Measurements from ENCODE around the gene EGFL7. TPM values are rescaled to one million over a fixed set of nuclear protein-coding genes. Genes with fewer than 3 reads are reported as not detected.

EGFL7 gene
- total and polyA plus RNA-seq, 10 of the 15 experiments (the other 5 are each of a cell fraction or from before 2014, with no cell fraction given) = 0.06 to 0.46 (median 0.19) TPM; not detected in 5

GRCh38 chr9:136720898-136721338 is 58.2 kb downstream of the EGFL7 start:
- in situ Hi-C loops (cut with MboI) = no loop called here
- H3K79me2 ChIP-seq (ENCODE audit: control insufficient read depth, insufficient read depth, low read length) = peaks cover 7% of the 10 kb centered on the region
- 73% methylated on average over 8 of the region's 11 CpGs for WGBS (ENCODE audit: insufficient coverage, insufficient replicate concordance, low lambda C conversion rate, missing lambda C conversion rate)
- ATAC-seq (no peak), FAIRE-seq (no peak), DNase-seq (ENCODE audit: low read depth, low spot score) (no peak)
- no peak for TF ChIP-seq ESRRA (IDR thresholded peaks at IDR 0.05; ENCODE audit: low read length)
- no peak for TF ChIP-seq ZBTB40 (IDR thresholded peaks at IDR 0.05; ENCODE audit: borderline replicate concordance)
- TF ChIP-seq E2F4 (IDR thresholded peaks at IDR 0.05; ENCODE audit: low read depth, low read length) = no peak
- no peak for TF ChIP-seq SUPT20H (IDR thresholded peaks at IDR 0.05; ENCODE audit: borderline replicate concordance, control insufficient read depth, low read depth, low read length)
- TF ChIP-seq PML (IDR thresholded peaks at IDR 0.05; ENCODE audit: low read length) = no peak
- TF ChIP-seq POU2F2 (IDR thresholded peaks at IDR 0.05; ENCODE audit: borderline replicate concordance, low read depth, low read length) = no peak
- no peak for TF ChIP-seq TARDBP (IDR thresholded peaks at IDR 0.05; ENCODE audit: borderline replicate concordance)
- no peak for TF ChIP-seq BHLHE40 (IDR thresholded peaks at IDR 0.05; ENCODE audit: borderline replicate concordance in 1 of 2, low read depth in 2 of 2, low read length in 1 of 2)
- TF ChIP-seq SMARCA5 (IDR thresholded peaks at IDR 0.05) = no peak
- TF ChIP-seq NBN (IDR thresholded peaks at IDR 0.05) = no peak
- TF ChIP-seq MEF2A (IDR thresholded peaks at IDR 0.05; ENCODE audit: insufficient read depth, low read depth, low read length) = no peak
- no peak for TF ChIP-seq JUND (IDR thresholded peaks at IDR 0.05; ENCODE audit: low read depth, low read length)
- TF ChIP-seq TBL1XR1 (IDR thresholded peaks at IDR 0.05; ENCODE audit: low read depth, low read length) = no peak
- no peak for TF ChIP-seq IKZF1 (conservative IDR thresholded peaks at IDR 0.05)
- no peak for TF ChIP-seq RUNX3 (IDR thresholded peaks at IDR 0.05; ENCODE audit: low read length)
- TF ChIP-seq GATAD2B (conservative IDR thresholded peaks at IDR 0.05; ENCODE audit: low read depth) = no peak
- H3K27ac ChIP-seq (ENCODE audit: control insufficient read depth, insufficient read depth) = no peak overlapping the region
- ChIA-PET CTCF (no interaction called here), POLR2A (no interaction called here), SMC1A (ENCODE audit: uncharacterized antibody, unreplicated experiment) (no interaction called here), RAD21 (ENCODE audit: unreplicated experiment) (no interaction called here)
- no peak overlapping the region for H2AFZ ChIP-seq (ENCODE audit: control insufficient read depth, low read depth, low read length)
- peaks cover 4% of the 10 kb centered on the region for H3K4me1 ChIP-seq (ENCODE audit: control insufficient read depth, insufficient read depth, low read length)
- BruUV-seq (replicated peaks) = no TSS peak
- no peaks in the 10 kb centered on the region for H3K27me3 ChIP-seq (replicated peaks in 1 of 2; ENCODE audit: control insufficient read depth in 2 of 2, insufficient read depth in 2 of 2, low read length in 1 of 2)
- no peak overlapping the region for H3K9ac ChIP-seq (ENCODE audit: control insufficient read depth, insufficient read depth, low read length)
- H3K36me3 ChIP-seq (ENCODE audit: control insufficient read depth in 2 of 2, insufficient read depth in 2 of 2, low read length in 1 of 2) = peaks cover 18 to 25% of the 10 kb centered on the region in 2 experiments
- peaks cover 7% of the 10 kb centered on the region for H4K20me1 ChIP-seq (ENCODE audit: control insufficient read depth, insufficient read depth)
- no peaks in the 10 kb centered on the region for H3K9me3 ChIP-seq (replicated peaks; ENCODE audit: control insufficient read depth, insufficient read depth, low read length)
- intact Hi-C loops (cut with micrococcal nuclease; ENCODE audit: unreplicated experiment) = no loop called here
- H3K4me3 ChIP-seq = no peak overlapping the region
- H3K4me2 ChIP-seq (ENCODE audit: control insufficient read depth, insufficient read depth) = no peak overlapping the region

All from GM12878 (cell line).